Panc1 (cell line): Measurements from ENCODE around the gene MARK3. TPM values are rescaled to one million over a fixed set of nuclear protein-coding genes. Genes with fewer than 3 reads are reported as not detected.
A peak's percentile ranks its signal among the peaks of the same experiment; 100 is the strongest.

Experiments used
- ATAC-seq: fragments of 200-7000 bp; cut with Tn5 transposase; 2 replicates; pipeline ENCODE4 v1.9.1; 2020; ENCODE audit warnings: mild to moderate bottlenecking, moderate library complexity
- Bru-seq: library from RNA; stranded (reverse); fragments of 400-500 nt; gene quantifications from one replicate; lab custom pipeline; 2021; lab: Mats Ljungman, UMichigan
- BruChase-seq, 2 experiments: library from RNA; stranded (reverse); fragments of 400-500 nt; gene quantifications; one replicate each; lab custom pipeline; 2021; lab: Mats Ljungman, UMichigan
- BruUV-seq: library from RNA; stranded (reverse); fragments of 400-500 nt; replicated peaks from 2 replicates; lab custom pipeline; 2021; lab: Mats Ljungman, UMichigan
- CTCF ChIA-PET: fragments of 300-600 bp; sonication (Branson Sonifier 250); formaldehyde crosslinking; loops from one replicate; lab custom pipeline; 2022; ENCODE audit warnings: antibody characterized with exemption; lab: Charles Lee
- POLR2A ChIA-PET: fragments of 300-600 bp; sonication (Branson Sonifier 250); formaldehyde crosslinking; loops from one replicate; lab custom pipeline; 2022; ENCODE audit warnings: antibody characterized with exemption; lab: Charles Lee
- DNase-seq: peaks from one replicate; pipeline ENCODE4 v3.0.0-alpha.2; 2010; ENCODE audit warnings: low read depth, low spot score
- H3K27ac ChIP-seq: 2 replicates; pipeline ENCODE4 v1.5.1; 2011; ENCODE audit warnings: mild to moderate bottlenecking, low read length, inconsistent platforms
- H3K27me3 ChIP-seq: fragments of 200-500 bp; sonication (Bioruptor generic); 2 replicates; pipeline ENCODE4 v1.6.0; 2014; ENCODE audit warnings: low read length, inconsistent platforms; ENCODE audit not compliant: control insufficient read depth, insufficient read depth
- H3K36me3 ChIP-seq: fragments of 200-500 bp; sonication (Bioruptor generic); 2 replicates; pipeline ENCODE4 v1.5.1; 2014; ENCODE audit warnings: inconsistent platforms, mild to moderate bottlenecking, low read length, moderate library complexity; ENCODE audit not compliant: control insufficient read depth, insufficient read depth
- H3K4me1 ChIP-seq: 2 replicates; pipeline ENCODE4 v1.5.1; 2011; ENCODE audit warnings: inconsistent platforms, mild to moderate bottlenecking, low read length, moderate library complexity; ENCODE audit not compliant: control insufficient read depth, insufficient read depth
- H3K4me3 ChIP-seq, 2 experiments: 2 replicates each; pipeline ENCODE4 v1.5.1; 2011 to 2012; ENCODE audit warnings: low read depth in 2 of 2, low read length in 2 of 2, mild to moderate bottlenecking in 2 of 2, inconsistent platforms in 1 of 2, moderate library complexity in 1 of 2
- H3K9me3 ChIP-seq: fragments of 200-500 bp; sonication (Bioruptor generic); 2 replicates; pipeline ENCODE4 v1.5.1; 2014; ENCODE audit warnings: low read depth, mild to moderate bottlenecking, inconsistent platforms, low read length, moderate library complexity; ENCODE audit not compliant: control insufficient read depth, insufficient read depth
- CTCF ChIP-seq: fragments of 450-650 bp; IDR thresholded peaks from 2 replicates; pipeline ENCODE4 v1.5.1; 2017; ENCODE audit warnings: mild to moderate bottlenecking
- POLR2AphosphoS5 ChIP-seq: IDR thresholded peaks from 2 replicates; pipeline ENCODE4 v1.6.1; 2012; ENCODE audit warnings: mild to moderate bottlenecking, low read depth, low read length, moderate library complexity
- REST ChIP-seq, 2 experiments: IDR thresholded peaks; 2 replicates each; pipeline ENCODE4 v1.6.1; 2011 to 2012; ENCODE audit warnings: low read depth in 2 of 2, control low read depth in 1 of 2, low read length in 1 of 2, mild to moderate bottlenecking in 1 of 2, moderate library complexity in 1 of 2; ENCODE audit not compliant: insufficient read depth in 1 of 2
- SIN3A ChIP-seq: IDR thresholded peaks from 2 replicates; pipeline ENCODE4 v1.6.1; 2012; ENCODE audit warnings: low read depth, mild to moderate bottlenecking, low read length, moderate library complexity, borderline replicate concordance; ENCODE audit not compliant: insufficient read depth
- TCF7L2 ChIP-seq: IDR thresholded peaks from 2 replicates; pipeline ENCODE4 v1.6.1; 2011; ENCODE audit warnings: mild to moderate bottlenecking, low read depth, low read length, inconsistent platforms
- in situ Hi-C: cut with HindIII; loops from 2 replicates; pipeline ENCODE4 v1.10.0; 2016; ENCODE audit warnings: low sequenced_read_pairs, low pct_unique_long_range_greater_than_20kb
- intact Hi-C: fragments of 100-400 bp; cut with micrococcal nuclease; formaldehyde crosslinking; loops from one replicate; pipeline ENCODE4 v1.10.0; 2022; ENCODE audit not compliant: unreplicated experiment
- long read RNA-seq: library from polyadenylated mRNA; unstranded; transcript quantifications from one replicate; pipeline ENCODE4 v2.0.0, GENCODE V29; 2021; ENCODE audit not compliant: unreplicated experiment
- polyA plus RNA-seq: library from polyadenylated mRNA; unstranded; fragments of >200 nt; gene quantifications from one replicate; pipeline ENCODE4 v1.2.1, GENCODE V29; 2012; ENCODE audit warnings: missing spikeins; ENCODE audit not compliant: insufficient read length
- total RNA-seq: library from RNA; stranded (reverse); gene quantifications from one replicate; pipeline ENCODE4 v1.2.1, GENCODE V29; 2021; ENCODE audit not compliant: unreplicated experiment

Gene MARK3
- total RNA-seq (56.1 TPM), Bru-seq, nascent RNA (percentile 83 among the genes with signal in this experiment), BruChase-seq, experiment 1, labeled RNA remaining after a 2-hour chase (percentile 81 among the genes with signal in this experiment), BruChase-seq, experiment 2, labeled RNA remaining after a 6-hour chase (percentile 80 among the genes with signal in this experiment)
- 53.3 TPM for polyA plus RNA-seq
- long read RNA-seq, transcript MARK3-205 (18 exons, 3,371 nt), result minor isoform, 18 of 170 reads
- long read RNA-seq, transcript MARK3-201 (16 exons, 2,911 nt), result minor isoform, 14 of 170 reads
- long read RNA-seq, transcript MARK3-202 (16 exons, 3,283 nt), result major isoform, 33 of 170 reads
- long read RNA-seq, partial matches to known transcripts, result 29 of 170 reads
- long read RNA-seq, other reads (novel, unspliced or antisense), result 73 of 170 reads

GRCh38 chr14:103385152-103385928 is at the start of gene MARK3:
Gene MARK3 (plus strand): TSS chr14:103385415. CDS start chr14:103386030, 615 bp downstream.
- H3K27me3 ChIP-seq, result no peaks in the 10 kb centered on the region
- ChIA-PET POLR2A (no interaction called here), CTCF (no interaction called here)
- intact Hi-C loops, result no loop called here
- DNase-seq (no peak), ATAC-seq (peak; percentile 99)
- TF ChIP-seq TCF7L2 (no peak), POLR2AphosphoS5 (peak; percentile 67), CTCF (peak; percentile 7; the same call in 1 of the 2 replicates), SIN3A (no peak)
- H3K27ac ChIP-seq, result peak within 1 kb of the TSS; percentile 75
- no TSS peak for BruUV-seq
- peaks cover 8% of the 10 kb centered on the region for H3K4me1 ChIP-seq
- in situ Hi-C loops, result no loop called here
- H3K4me3 ChIP-seq, result peak within 1 kb of the TSS; percentile 78 to 89
- peaks cover 5% of the 10 kb centered on the region; the same call in 1 of the 2 replicates for H3K36me3 ChIP-seq
- H3K9me3 ChIP-seq, result no peaks in the 10 kb centered on the region

GRCh38 chr14:103336191-103336590 is 49.0 kb upstream of the MARK3 start:
- Histone ChIP-seq H3K4me1 (peaks cover 22% of the 10 kb centered on the region), H3K4me3 (peak overlapping the region; percentile 79 to 91), H3K27ac (no peak overlapping the region; the same call in 1 of the 2 replicates), H3K9me3 (no peaks in the 10 kb centered on the region), H3K36me3 (peaks cover 58% of the 10 kb centered on the region), H3K27me3 (no peaks in the 10 kb centered on the region)
- BruUV-seq, result TSS peak; percentile 61
- ChIA-PET CTCF (no interaction called here), POLR2A (interaction anchor here (0.6 to 0.7 kb wide), 2 partner anchors 56 to 197 kb away, joined by 4 to 7 read pairs; no protein-coding TSS in a partner anchor)
- intact Hi-C loops, result no loop called here
- in situ Hi-C loops, result no loop called here
- ATAC-seq (no peak), DNase-seq (no peak)
- no peak for TF ChIP-seq SIN3A
- TF ChIP-seq TCF7L2, result no peak
- TF ChIP-seq POLR2AphosphoS5, result no peak

GRCh38 chr14:103337794-103338193 is 47.4 kb upstream of the MARK3 start:
- CTCF ChIA-PET, result no interaction called here
- no peak overlapping the region for H3K4me3 ChIP-seq
- no peak for ATAC-seq

More at GRCh38 chr14:103337794-103338193, 47.4 kb upstream of the MARK3 start:
- no peak for DNase-seq
- TF ChIP-seq TCF7L2 (no peak), SIN3A (no peak), REST (IDR thresholded peaks at IDR 0.05; ENCODE audit: insufficient read depth in 1 of 2, low read depth in 2 of 2, low read length in 1 of 2) (no peak), POLR2AphosphoS5 (no peak), CTCF (no peak)
- H3K9me3 ChIP-seq, result no peaks in the 10 kb centered on the region
- POLR2A ChIA-PET, result no interaction called here
- intact Hi-C loops, result no loop called here
- no peaks in the 10 kb centered on the region for H3K27me3 ChIP-seq
- H3K27ac ChIP-seq, result no peak overlapping the region
- no TSS peak for BruUV-seq
- peaks cover 20% of the 10 kb centered on the region for H3K4me1 ChIP-seq
- in situ Hi-C loops, result no loop called here
- peaks cover 73% of the 10 kb centered on the region for H3K36me3 ChIP-seq
